NB4 (cell line): ENCODE data around the gene RTN4.

Source experiments
- CTCF ChIP-seq: IDR thresholded peaks from one replicate; pipeline ENCODE4 v1.5.1; 2012; ENCODE audit warnings: low read depth, low read length
- MAX ChIP-seq: IDR thresholded peaks from 2 replicates; pipeline ENCODE4 v1.6.1; 2011; ENCODE audit warnings: low read depth, low read length
- POLR2A ChIP-seq: IDR thresholded peaks from 2 replicates; pipeline ENCODE4 v1.6.1; 2011; ENCODE audit warnings: mild to moderate bottlenecking; ENCODE audit not compliant: insufficient read length; ENCODE audit errors: extremely low read depth

- TF ChIP-seq CTCF (no peak), POLR2A (no peak), MAX (no peak)
Measured at GRCh38 chr2:55000341-55000740, 49.9 kb downstream of the RTN4 start.
